Vagina (tissue), 2 donors: ENCODE measurements around the gene GADD45A. TPM values are rescaled to one million over a fixed set of nuclear protein-coding genes. Genes with fewer than 3 reads are reported as not detected.

Experiments
- DNase-seq, 2 donors: peaks; one replicate each; pipeline ENCODE4 v3.0.0-alpha.2; 2017; ENCODE audit errors: extremely low spot score in 2 of 2
- H3K27ac ChIP-seq: fragments of 200-600 bp; sonication (generic); one replicate; pipeline ENCODE4 v1.5.1; 2019
- H3K27me3 ChIP-seq: fragments of 200-600 bp; sonication (generic); one replicate; pipeline ENCODE4 v1.5.1; 2019
- H3K36me3 ChIP-seq, 2 donors: fragments of 200-600 bp; sonication (generic); one replicate each; pipeline ENCODE4 v1.5.1; 2017 to 2019
- H3K4me1 ChIP-seq: fragments of 200-600 bp; sonication (generic); one replicate; pipeline ENCODE4 v1.5.1; 2019
- H3K4me3 ChIP-seq, 2 donors: fragments of 200-600 bp; sonication (generic); 1 replicate in 1 of 2; 2 replicates in 1 of 2; pipeline ENCODE4 v1.5.1; 2016 to 2019
- H3K9me3 ChIP-seq: fragments of 200-600 bp; sonication (generic); one replicate; pipeline ENCODE4 v1.5.1; 2019
- CTCF ChIP-seq, 3 experiments: fragments of 450-650 bp in 2 of 3; fragments of 200-600 bp in 1 of 3; sonication (generic) in 1 of 3; IDR thresholded peaks; one replicate each; pipeline ENCODE4 v1.5.1; 2017 to 2019; ENCODE audit warnings: antibody characterized with exemption in 3 of 3, mild to moderate bottlenecking in 2 of 3, moderate library complexity in 2 of 3
- POLR2A ChIP-seq, 2 donors: fragments of 450-650 bp; IDR thresholded peaks; one replicate each; pipeline ENCODE4 v1.6.1; 2017; ENCODE audit warnings: antibody characterized with exemption in 2 of 2, mild to moderate bottlenecking in 2 of 2, moderate library complexity in 2 of 2
- POLR2AphosphoS5 ChIP-seq, 2 donors: sonication (generic); formaldehyde crosslinking; IDR thresholded peaks; one replicate each; pipeline ENCODE4 v1.9.0; 2017; ENCODE audit warnings: antibody characterized with exemption in 2 of 2, mild to moderate bottlenecking in 2 of 2, low read depth in 1 of 2; ENCODE audit not compliant: insufficient read depth in 1 of 2
- intact Hi-C: fragments of 100-400 bp; cut with DNase I; formaldehyde crosslinking; loops from one replicate; pipeline ENCODE4 v1.15.1; 2023
- total RNA-seq: library from RNA; depleted of rRNA; stranded (reverse); fragments of >200 nt; gene quantifications from one replicate; pipeline ENCODE4 v1.2.3, GENCODE V29; 2016

GADD45A gene
- total RNA-seq, 1 donor from 2014 or later = 44.4 TPM

GRCh38 chr1:67708606-67709005 lies 23.6 kb downstream of the GADD45A start:
- H3K4me3 ChIP-seq = no peak overlapping the region
- no peak for DNase-seq
- peaks cover 47% of the 10 kb centered on the region for H3K4me1 ChIP-seq
- peak in 1 of 2 donors; percentile 46 for TF ChIP-seq POLR2AphosphoS5 (IDR thresholded peaks at IDR 0.05; ENCODE audit: insufficient read depth in 1 of 2, low read depth in 1 of 2)
- TF ChIP-seq CTCF (IDR thresholded peaks at IDR 0.05) = no peak
- TF ChIP-seq POLR2A (IDR thresholded peaks at IDR 0.05) = no peak
- intact Hi-C loops = no loop called here
- peaks cover 0 to 23% of the 10 kb centered on the region in 2 donors for H3K36me3 ChIP-seq
- peak overlapping the region; percentile 12 for H3K27ac ChIP-seq
- H3K9me3 ChIP-seq = no peaks in the 10 kb centered on the region
- H3K27me3 ChIP-seq = no peaks in the 10 kb centered on the region

- Histone ChIP-seq H3K36me3 (peaks cover 0 to 5% of the 10 kb centered on the region in 2 donors), H3K4me3 (no peak overlapping the region), H3K27me3 (no peaks in the 10 kb centered on the region), H3K4me1 (peaks cover 58% of the 10 kb centered on the region), H3K27ac (peak overlapping the region; percentile 36), H3K9me3 (no peaks in the 10 kb centered on the region)
- no peak for TF ChIP-seq POLR2A (IDR thresholded peaks at IDR 0.05)
- no peak for TF ChIP-seq CTCF (IDR thresholded peaks at IDR 0.05)
- peak in 1 of 2 donors; percentile 29 for TF ChIP-seq POLR2AphosphoS5 (IDR thresholded peaks at IDR 0.05; ENCODE audit: insufficient read depth in 1 of 2, low read depth in 1 of 2)
- intact Hi-C loops = no loop called here
- DNase-seq = no peak
Observed at GRCh38 chr1:67710417-67710816, 25.4 kb downstream of the GADD45A start.

GRCh38 chr1:67711158-67711854 lies 26.3 kb downstream of the GADD45A start:
- intact Hi-C loops = no loop called here
- no peaks in the 10 kb centered on the region for H3K27me3 ChIP-seq
- no peaks in the 10 kb centered on the region for H3K9me3 ChIP-seq
- no peak for DNase-seq
- H3K4me3 ChIP-seq = no peak overlapping the region
- H3K4me1 ChIP-seq = peaks cover 65% of the 10 kb centered on the region
- no peak overlapping the region for H3K27ac ChIP-seq
- no peaks in the 10 kb centered on the region for H3K36me3 ChIP-seq
- TF ChIP-seq POLR2AphosphoS5 (IDR thresholded peaks at IDR 0.05; ENCODE audit: insufficient read depth in 1 of 2, low read depth in 1 of 2) (no peak), POLR2A (IDR thresholded peaks at IDR 0.05) (no peak), CTCF (IDR thresholded peaks at IDR 0.05) (no peak)

GRCh38 chr1:67711855-67712212 lies 26.8 kb downstream of the GADD45A start:
- Histone ChIP-seq H3K27ac (no peak overlapping the region), H3K4me3 (no peak overlapping the region), H3K4me1 (peaks cover 67% of the 10 kb centered on the region), H3K27me3 (no peaks in the 10 kb centered on the region), H3K9me3 (no peaks in the 10 kb centered on the region), H3K36me3 (no peaks in the 10 kb centered on the region)
- intact Hi-C loops = no loop called here
- DNase-seq = no peak
- TF ChIP-seq POLR2AphosphoS5 (IDR thresholded peaks at IDR 0.05; ENCODE audit: insufficient read depth in 1 of 2, low read depth in 1 of 2) (no peak), POLR2A (IDR thresholded peaks at IDR 0.05) (no peak)

GRCh38 chr1:67713057-67713846 lies 28.3 kb downstream of the GADD45A start:
- intact Hi-C loops = no loop called here
- Histone ChIP-seq H3K4me3 (no peak overlapping the region), H3K9me3 (no peaks in the 10 kb centered on the region), H3K4me1 (peaks cover 70% of the 10 kb centered on the region), H3K36me3 (no peaks in the 10 kb centered on the region), H3K27me3 (no peaks in the 10 kb centered on the region), H3K27ac (peak overlapping the region; percentile 44)
- DNase-seq = no peak
- TF ChIP-seq POLR2AphosphoS5 (IDR thresholded peaks at IDR 0.05; ENCODE audit: insufficient read depth in 1 of 2, low read depth in 1 of 2) = peak in 1 of 2 donors; percentile 30
- TF ChIP-seq CTCF (IDR thresholded peaks at IDR 0.05) = no peak
- TF ChIP-seq POLR2A (IDR thresholded peaks at IDR 0.05) = no peak
